ENCODE results near the gene PTGIS. TPM values are rescaled to one million over a fixed set of nuclear protein-coding genes. Genes with fewer than 3 reads are reported as not detected.
A peak's percentile ranks its signal among the peaks of the same experiment; 100 is the strongest.

Gene PTGIS
- total RNA-seq, 1 experiment from 2014 or later: not detected

DNA sequence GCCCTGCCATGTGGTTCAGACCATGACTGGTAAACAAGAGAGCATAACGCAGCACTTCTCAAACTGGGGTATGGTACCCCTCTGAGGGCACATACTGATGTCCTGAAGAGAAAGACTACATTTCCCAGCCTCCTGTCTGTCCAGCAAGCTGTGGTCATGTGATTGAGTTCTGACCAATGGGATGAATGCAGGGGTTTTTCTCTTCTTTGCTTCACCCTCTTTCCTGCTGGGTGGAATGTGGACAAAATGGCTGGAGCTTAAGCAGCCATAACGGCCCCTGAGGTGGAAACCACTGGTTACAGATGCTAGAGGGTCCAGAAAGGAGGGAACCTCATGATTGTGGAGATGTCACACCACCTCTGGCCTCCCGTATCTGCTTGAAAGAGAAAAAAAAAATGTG is 66.0 kb downstream of the PTGIS start:
- DNase-seq (ENCODE audit: low spot score): peak; percentile 72

DNA sequence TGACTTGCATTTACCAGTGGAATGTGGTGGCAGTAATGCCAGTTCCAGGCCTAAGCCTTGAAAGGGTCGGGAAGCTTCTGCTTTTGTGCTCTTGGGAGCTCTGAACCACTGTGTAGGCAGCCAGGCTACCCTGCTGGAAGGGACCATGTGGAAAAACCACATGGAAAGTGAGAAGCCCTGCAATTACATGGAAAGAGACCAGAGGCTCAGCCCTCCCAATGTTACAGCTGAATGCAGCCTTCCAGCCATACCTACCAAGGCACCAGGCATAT is 70.6 kb downstream of the PTGIS start:
- DNase-seq (ENCODE audit: low spot score): no peak

DNA sequence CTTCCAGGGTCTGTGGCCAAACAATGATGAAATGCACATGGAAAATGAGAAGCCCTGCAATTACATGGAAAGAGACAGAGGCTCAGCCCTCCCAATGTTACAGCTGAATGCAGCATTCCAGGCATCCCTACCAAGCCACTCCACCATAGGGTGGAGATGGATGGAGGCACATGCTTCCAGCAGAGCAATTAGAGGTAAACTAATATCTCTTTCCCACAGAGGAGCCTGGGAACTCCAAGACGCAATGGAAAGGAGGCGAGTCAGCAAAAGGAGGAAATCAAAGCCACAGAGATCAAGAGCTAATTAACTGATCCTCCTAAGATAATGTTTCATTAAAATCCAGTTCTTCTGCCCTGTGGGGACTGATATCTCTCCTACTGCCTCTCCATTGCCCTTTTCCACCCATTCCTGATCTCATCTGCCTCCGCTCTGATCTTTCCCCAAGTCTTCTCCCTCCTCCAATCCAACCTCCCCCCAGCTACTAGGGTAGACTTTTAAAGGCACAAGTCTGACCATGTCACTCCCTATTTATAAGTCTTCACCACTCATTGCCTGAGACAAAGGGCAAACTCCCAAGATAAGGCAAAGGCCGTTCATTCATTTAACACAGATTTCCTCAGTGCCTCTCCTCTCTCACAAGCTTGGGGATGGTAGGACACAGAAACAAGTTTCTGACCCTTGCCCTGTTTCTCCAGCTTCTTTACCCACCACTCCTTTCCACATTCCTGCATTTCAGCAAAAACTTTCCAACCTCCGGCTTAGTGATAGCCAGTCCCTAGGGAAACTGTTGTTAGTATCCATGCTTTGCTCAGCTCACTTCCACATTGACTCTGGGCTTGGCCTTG is 71.2 kb downstream of the PTGIS start:
- DNase-seq (ENCODE audit: low spot score): no peak

DNA sequence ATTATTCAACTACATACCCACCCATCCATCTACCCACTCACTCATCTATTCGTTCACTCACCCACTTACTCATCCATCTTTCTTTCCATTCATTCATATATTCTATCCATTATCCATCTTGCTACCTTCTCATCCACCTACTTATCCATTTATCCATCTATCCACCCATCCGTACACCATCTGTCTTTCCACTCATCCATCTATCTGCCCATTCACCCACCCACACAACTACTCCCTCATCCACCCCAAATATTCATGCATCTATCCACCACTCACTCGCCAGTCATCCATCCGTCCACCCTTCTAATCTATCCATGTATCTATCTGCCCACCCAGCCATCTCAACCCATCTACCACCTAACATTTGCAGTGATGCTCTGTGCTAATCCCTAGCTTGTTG is 71.9 kb downstream of the PTGIS start:
- DNase-seq (ENCODE audit: low spot score): no peak

DNA sequence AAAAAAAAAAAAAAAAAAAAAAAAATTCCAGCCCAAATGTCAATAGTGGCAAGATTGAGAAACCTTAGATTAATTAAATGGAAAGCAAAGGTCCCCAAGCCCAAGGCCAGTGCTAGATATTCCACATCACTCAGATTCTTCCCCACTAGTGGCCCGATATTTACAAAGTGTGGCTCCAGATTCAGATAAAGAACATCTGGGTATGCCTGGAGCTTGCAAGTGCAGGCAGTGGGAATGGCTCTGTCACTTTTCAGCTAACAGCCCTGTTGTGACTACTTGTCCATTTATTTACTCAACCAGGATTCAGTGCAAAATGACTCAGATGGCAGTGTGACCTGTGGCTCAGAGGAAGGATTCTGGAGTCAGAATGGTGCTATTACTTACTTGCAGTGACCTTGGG is 77.2 kb downstream of the PTGIS start:
- no peak for DNase-seq (ENCODE audit: low spot score)

DNA sequence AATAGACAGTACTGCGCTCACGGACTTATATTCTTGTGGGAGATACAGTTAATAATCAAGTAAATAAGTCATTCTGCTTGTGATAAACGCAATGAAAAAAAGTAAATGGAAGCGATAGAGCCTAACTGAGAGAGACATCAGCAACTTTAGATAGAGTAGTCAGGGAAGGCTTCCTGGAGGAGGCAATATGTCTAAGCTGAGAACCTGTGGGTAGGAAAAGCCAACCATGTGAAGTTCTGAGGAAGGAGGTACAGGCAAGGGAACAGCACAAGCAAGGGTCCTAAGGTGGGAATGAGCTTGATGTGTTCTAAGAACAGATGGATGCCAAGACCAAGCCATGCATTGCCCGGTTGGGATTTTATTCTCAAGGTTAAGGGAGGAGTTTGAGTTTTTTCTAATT is 78.2 kb downstream of the PTGIS start:
- no peak for DNase-seq (ENCODE audit: low spot score)

DNA sequence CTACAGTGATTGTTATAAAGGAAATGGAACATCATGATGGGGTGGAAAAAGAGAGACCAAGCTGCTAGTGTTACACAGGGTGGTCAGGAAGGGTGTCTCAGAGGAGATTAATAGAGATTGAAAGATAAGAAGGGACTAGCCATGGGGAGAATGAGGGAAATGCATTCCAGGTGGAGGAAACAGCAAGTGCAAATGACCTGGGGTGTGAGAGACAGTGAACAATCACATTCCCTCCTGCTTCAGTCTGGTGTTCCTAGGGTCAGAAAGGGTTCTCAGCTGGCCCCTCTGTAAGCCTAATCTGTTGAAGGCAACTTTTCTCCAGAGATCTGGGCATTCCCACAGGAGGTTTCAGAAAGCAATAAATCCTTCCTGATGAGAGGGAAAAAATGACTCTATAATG is 81.9 kb downstream of the PTGIS start:
- DNase-seq (ENCODE audit: low spot score): no peak

DNA sequence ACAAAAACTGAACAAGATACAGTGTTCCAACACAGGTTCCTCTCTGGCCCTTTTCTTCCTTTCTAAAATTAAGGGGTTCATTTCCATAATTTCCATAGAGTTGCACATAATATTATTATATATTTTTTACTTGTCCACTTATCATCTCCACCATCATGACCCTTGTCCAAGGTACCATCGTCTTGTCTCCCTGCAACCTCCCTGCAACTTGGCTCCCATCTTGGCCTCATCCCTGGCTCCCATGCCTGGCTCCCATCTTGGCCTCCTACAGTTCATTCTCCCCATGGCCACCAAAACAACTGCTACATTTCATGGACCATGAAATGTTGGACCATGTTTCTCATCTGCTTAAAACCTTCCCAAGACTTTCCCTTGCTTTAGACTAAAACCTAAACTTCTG is 82.4 kb downstream of the PTGIS start:
- DNase-seq (ENCODE audit: low spot score): no peak

DNA sequence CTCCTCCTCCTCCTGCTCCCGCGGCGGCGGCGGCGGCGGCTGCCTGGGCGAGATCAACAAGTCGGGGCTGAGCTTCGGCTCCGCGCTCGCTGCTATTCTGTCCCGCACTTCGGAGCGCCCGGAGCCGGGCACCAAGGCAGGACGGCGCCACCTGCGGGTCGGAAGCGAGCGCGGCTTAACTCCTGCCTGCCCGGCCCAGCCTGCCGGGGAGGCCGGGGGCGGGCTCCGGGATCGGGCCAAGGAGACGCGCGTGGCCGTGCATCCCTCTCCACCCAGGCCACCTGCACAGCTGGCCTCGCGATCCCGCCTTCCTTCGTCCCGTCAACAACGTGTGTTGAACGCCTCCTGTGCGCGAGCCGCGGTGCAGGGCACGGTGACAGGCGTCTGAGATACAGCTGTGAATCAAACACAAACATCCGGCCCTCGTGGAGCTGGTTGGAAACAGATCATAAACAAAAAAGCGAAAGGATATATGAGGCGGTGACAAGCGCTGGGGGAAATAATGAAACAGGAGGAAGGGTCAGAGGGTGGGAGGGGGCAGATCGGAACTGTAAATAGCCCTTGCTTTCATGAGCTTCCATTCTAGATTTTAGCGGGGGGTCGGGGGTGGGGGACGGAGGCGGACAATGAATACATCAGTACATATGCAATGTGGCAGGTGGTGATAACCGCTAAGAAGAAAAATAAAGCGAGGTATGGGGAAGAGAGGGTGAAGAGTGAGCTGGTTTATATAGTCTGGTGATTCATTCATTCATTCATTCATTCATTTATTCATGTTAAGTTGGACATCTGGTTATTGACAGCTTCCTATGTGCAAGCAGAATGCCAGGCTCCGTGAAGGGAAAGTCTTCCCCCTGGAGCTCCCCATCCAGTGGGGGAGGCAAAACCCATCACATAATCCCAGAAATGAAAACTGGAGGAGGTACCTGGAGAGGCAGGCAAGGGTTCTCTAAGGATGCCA is 83.5 kb downstream of the PTGIS start:
- peak; percentile 87 for DNase-seq (ENCODE audit: low spot score)

DNA sequence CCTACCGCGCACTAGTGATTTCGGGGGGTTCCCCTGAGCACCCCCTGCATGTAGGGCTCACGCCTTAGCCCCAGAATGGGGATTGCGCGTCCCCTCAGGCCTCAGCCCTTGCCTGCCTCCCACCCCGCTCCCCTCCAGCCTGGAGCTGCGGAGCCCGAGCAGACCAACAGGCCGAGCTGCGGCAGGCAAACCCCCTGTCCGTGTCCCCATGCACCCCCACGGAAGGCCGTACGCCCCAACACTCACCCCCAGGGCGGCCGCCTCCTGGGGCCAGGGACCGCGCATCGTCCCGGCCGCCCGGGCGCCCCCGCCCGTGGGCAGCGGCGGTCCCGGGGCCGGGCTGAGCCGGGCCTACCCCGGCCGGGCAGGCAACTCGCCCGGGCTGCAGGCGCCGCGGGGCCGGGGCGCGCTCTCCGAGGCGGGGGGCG is 84.2 kb downstream of the PTGIS start:
- no peak for DNase-seq (ENCODE audit: low spot score)

DNA sequence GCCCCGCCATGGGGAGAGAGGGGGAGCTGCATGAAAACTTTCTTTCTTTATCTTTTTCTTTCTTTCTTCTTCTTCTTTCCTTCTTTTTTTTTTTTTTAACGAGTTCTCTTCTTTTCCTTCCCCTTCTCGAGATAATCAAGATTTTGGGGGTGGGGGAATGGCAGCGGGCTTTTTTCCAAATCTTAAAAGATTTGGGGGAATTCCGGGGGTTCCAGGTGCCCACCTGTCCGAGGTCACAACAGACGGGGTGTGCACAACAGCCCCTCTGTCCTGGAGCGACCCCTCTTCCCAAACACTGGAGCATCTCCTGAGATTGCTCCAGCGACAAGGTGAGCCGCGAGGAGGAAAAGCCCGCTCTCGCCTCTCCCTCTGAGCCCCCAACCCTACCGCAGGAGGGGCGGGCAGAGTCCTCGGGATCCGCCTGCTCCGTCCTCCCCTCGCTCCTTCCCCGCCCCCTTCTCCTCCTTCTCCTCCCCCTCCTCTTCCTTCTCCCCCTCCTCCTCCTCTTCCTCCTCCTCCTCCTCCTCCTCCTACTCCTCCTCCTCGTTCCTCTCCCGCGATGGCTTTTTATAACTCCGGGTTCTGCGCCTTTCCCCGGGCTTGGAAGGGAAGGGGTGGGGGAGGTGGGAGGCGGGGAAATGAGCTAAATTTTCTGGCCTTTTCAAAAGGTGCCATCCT is 84.8 kb downstream of the PTGIS start:
- DNase-seq (ENCODE audit: low spot score): no peak

DNA sequence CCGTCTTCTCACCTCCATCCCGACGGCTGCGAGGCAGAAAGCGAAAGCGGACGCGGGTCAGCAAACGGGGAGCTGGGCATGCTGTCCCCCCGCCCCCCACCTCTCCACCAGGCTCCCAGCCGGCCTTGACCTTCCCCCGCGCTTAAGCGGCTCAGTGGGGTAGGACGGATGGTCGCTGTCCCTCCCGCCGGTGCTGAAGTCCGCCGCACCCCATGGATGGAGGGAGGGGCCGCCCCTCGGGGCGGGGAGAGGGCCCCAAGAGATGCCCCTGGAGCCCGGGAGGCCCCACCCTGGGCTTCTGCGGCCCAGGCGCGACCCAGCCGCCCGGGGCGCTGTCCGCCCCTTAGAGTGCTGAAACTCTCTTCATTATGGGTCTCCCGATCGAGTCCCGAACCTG is 85.3 kb downstream of the PTGIS start, which contains the start of gene KCNB1:
TSS of gene KCNB1 (minus strand) at position 48 of the 397 bp plus-strand sequence. CDS start 188 bp downstream, outside the sequence.
- DNase-seq (ENCODE audit: low spot score): no peak

DNA sequence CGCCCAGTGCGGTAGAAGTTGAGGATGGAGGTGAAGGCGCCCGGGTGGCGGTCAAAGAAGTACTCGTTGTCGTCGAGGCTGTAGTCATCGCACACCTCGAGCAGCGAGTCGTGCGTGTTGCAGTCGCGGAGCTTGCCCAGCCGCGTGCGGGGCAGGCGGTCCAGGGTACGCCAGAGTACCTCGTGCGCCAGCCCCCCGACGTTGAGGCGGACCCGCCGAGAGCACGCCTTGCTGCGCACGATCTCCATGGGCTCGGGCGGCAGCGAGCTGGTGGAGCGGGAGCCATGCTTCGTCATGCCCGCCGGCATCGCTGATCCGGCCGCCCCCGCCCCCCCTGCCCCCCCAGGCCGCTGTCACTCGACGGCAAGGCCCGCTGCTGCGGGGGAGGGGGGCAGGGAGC is 85.8 kb downstream of the PTGIS start:
- DNase-seq (ENCODE audit: low spot score): no peak

DNA sequence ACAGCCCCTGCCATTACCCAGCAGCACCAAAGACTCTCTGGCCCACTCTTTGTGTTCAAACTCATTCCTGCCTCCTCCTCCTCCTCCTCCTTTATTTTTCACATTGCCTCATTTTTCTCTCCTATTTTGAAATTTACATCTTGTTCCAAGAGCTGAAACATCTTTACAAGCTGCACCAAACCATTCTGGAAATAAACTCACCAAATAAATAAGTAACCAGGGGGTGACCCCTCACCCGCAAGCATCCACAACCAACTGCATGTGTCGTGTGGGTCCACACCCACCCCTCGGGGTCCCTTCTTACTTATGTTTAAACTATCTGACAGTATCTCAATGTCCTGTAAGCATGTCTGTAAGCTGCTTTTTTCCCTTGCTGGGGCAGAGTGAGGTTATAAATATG is 86.8 kb downstream of the PTGIS start:
- no peak for DNase-seq (ENCODE audit: low spot score)

DNA sequence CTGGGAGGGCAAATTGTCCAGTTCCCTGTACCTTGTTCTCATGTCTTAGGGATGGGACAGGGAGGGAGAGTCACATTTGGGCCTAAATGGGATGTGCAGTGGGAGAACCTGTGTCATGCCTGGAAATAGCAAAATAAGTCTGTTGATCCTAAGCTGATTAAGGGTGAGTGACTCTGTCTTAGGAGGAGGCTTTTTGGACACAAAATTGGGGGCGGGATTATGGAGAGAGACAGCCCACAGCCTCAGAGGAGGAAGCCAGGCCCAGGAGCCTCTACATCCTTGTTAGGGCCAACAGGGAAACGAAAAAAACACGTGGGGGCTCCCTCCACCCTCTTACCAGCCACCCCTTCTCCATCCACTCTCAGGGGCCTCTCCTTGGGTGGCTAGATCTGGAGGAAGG is 87.7 kb downstream of the PTGIS start:
- DNase-seq (ENCODE audit: low spot score): no peak

DNA sequence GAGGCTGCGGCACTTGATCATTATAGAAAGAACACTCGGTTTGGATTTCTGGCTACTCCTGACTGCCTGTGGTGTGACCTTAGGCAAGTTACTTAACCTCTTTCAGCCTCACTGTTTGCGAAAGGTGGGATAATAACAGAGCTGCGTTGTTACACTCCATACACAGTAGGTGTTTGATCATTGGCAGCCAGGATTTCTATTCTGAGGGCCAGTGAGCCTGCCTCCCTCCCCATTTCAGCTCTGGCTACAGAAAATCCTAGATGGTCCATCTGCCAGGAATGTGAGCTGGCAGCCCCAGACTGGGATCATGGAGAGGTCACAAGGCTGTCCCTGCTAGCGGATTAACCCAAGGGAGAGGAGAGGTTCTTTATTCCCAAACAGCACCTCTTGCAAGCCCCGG is 88.2 kb downstream of the PTGIS start:
- peak; percentile 36 for DNase-seq (ENCODE audit: low spot score)

DNA sequence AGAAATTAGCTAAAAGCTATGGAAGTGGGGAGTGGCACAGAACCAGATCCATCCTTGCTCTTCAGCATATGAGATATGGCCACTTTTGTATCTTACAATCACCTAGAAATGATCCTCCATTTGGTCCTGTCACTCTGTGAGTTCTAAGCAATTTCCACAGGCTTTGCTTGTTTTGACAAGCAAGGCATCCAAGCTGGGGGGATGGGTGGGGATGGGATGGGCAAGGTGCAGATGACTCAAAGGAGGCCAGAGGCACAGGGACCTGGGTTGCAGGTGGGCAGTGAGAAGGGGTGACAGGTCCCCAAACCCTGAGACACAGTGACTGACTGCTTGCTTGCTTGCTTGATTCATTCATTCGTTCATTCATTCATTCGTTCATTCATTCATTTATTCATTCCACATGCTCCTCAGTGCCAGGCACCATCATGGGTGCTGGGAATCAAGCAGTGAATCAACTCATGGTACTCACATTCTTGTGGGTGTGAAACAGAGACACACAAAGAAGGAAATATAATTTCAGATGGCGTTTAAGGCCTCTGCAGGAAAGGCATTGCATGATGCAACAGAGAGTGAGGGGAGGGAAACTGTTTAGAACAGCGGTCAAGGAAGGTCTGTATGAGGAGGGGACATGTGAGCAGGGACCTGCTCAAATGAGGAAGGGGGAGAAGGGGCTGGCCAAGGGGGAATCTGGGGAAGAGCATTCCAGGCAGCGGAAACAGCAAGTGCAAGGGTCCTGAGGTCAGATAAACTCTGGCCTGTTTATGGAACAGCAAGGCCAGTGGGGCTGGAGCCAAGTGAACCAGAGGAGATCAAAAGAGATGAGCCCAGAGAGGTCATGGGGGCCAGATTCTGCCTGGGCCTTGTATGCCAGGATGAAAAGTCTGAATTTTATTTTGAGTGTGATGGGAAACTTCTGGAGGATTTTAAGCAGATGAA is 88.9 kb downstream of the PTGIS start:
- DNase-seq (ENCODE audit: low spot score): no peak

DNA sequence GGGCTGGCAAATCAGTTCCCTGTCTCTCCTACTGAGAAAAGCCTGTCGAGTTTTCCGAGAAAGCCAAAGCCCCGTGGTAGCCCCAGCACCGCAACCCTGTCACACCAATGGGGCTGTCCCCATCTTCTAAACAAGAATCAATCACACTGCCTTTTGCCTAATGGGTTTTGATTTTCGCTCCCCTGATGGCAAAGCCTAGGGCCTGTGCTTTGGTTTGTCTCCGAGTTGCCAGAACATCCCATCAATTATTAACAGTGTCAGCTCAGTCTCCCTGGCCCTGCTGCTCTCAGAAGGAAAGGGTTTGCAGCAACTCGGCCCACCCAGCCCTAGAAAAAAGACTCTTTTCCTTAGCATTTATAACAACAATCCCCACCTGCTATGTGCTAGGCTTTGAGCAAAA is 89.7 kb downstream of the PTGIS start:
- DNase-seq (ENCODE audit: low spot score): no peak

DNA sequence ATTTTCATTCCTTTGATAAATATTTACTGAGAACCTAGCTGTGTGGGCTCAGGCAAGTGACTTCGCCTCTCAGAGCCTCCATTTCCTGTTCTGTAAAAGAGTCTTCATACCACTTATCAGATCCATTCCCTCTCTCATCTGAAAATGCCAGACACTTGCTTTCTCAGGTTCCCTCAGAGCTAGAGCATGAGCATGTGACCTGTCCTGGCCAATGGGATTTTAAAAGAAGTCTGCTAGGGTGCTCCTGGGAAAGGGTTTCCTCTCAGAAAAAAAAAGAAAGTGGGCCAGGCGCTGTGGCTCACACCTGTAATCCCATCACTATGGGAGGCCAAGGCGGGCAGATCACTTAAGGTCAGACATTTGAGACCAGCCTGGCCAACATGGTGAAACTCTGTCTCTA is 90.7 kb downstream of the PTGIS start:
- no peak for DNase-seq (ENCODE audit: low spot score)

DNA sequence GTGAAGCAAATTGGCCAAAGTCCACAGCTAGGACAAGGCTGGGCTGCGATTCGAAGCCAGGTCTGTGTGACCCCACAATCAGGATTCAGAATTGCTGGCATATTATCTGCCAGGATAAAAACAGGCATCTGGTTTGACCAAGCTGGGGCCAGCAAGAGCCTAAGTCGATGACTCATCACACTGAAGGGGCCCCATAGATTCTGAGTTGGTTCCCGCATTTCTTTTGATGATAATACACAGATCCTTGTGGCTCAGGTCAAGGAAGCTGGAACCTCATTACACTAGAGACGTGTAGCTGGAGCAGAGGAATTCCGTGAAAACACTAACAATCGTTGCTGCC is 92.0 kb downstream of the PTGIS start:
- DNase-seq (ENCODE audit: low spot score): no peak

Data from HT-29 (cell line).